ENCODE results near the gene PHF21B.

DNA sequence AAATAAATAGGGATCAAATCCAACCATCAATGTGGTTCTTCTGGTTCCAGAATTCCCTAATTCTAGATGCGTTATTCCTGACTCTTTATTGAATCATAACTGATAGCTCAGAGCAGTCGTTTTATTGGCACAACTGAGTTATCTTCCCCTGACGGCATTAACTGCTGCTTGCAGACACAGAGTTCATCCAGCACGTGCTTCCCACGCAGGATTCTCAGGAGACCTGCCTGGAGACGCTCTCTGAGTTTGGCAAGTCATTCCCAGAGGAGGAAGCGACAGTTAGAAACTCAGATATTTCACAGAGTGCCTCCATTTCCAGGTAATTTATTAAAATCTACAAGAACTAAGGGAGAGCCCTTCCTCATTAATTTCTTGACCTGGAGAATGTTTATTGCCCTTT, 35.4 kb upstream of the PHF21B start:
- TF ChIP-seq, protein P1, sequence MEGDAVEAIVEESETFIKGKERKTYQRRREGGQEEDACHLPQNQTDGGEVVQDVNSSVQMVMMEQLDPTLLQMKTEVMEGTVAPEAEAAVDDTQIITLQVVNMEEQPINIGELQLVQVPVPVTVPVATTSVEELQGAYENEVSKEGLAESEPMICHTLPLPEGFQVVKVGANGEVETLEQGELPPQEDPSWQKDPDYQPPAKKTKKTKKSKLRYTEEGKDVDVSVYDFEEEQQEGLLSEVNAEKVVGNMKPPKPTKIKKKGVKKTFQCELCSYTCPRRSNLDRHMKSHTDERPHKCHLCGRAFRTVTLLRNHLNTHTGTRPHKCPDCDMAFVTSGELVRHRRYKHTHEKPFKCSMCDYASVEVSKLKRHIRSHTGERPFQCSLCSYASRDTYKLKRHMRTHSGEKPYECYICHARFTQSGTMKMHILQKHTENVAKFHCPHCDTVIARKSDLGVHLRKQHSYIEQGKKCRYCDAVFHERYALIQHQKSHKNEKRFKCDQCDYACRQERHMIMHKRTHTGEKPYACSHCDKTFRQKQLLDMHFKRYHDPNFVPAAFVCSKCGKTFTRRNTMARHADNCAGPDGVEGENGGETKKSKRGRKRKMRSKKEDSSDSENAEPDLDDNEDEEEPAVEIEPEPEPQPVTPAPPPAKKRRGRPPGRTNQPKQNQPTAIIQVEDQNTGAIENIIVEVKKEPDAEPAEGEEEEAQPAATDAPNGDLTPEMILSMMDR (IDR thresholded peaks at IDR 0.05), result no peak
- TF ChIP-seq, protein P2, sequence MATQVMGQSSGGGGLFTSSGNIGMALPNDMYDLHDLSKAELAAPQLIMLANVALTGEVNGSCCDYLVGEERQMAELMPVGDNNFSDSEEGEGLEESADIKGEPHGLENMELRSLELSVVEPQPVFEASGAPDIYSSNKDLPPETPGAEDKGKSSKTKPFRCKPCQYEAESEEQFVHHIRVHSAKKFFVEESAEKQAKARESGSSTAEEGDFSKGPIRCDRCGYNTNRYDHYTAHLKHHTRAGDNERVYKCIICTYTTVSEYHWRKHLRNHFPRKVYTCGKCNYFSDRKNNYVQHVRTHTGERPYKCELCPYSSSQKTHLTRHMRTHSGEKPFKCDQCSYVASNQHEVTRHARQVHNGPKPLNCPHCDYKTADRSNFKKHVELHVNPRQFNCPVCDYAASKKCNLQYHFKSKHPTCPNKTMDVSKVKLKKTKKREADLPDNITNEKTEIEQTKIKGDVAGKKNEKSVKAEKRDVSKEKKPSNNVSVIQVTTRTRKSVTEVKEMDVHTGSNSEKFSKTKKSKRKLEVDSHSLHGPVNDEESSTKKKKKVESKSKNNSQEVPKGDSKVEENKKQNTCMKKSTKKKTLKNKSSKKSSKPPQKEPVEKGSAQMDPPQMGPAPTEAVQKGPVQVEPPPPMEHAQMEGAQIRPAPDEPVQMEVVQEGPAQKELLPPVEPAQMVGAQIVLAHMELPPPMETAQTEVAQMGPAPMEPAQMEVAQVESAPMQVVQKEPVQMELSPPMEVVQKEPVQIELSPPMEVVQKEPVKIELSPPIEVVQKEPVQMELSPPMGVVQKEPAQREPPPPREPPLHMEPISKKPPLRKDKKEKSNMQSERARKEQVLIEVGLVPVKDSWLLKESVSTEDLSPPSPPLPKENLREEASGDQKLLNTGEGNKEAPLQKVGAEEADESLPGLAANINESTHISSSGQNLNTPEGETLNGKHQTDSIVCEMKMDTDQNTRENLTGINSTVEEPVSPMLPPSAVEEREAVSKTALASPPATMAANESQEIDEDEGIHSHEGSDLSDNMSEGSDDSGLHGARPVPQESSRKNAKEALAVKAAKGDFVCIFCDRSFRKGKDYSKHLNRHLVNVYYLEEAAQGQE (IDR thresholded peaks at IDR 0.05; ENCODE audit: insufficient read depth in 1 of 2, low read depth in 2 of 2, low read length in 1 of 2), result no peak
